ENCODE results near the gene SRP14. TPM values are rescaled to one million over a fixed set of nuclear protein-coding genes. Genes with fewer than 3 reads are reported as not detected.

Gene SRP14
- total RNA-seq, 1 experiment from 2014 or later: 330 TPM

- DNase-seq (ENCODE audit: low read depth): no peak
These were observed 48.3 kb downstream of the SRP14 start for GRCh38 chr15:39990706-39991105.

- no peak for DNase-seq (ENCODE audit: low read depth)
These were observed 51.2 kb downstream of the SRP14 start for GRCh38 chr15:39987821-39988220.

Other genes with a start within 250 kb of the SRP14 start
- gene GPR176, start 118.9 kb downstream of the SRP14 start, total RNA-seq (2014; rRNA removed; shearing (Covaris generic)): 50.0 and 58.1 TPM in 2 replicates
- gene EIF2AK4, start 105.1 kb downstream of the SRP14 start, total RNA-seq (2014; rRNA removed; shearing (Covaris generic)): 57.7 and 65.6 TPM in 2 replicates
- gene BMF, start 69.7 kb upstream of the SRP14 start, total RNA-seq (2014; rRNA removed; shearing (Covaris generic)): 0.23 and 0.66 TPM in 2 replicates
- 61.1 and 69.5 TPM in 2 replicates for gene BUB1B, start 121.9 kb upstream of the SRP14 start, total RNA-seq (2014; rRNA removed; shearing (Covaris generic))
- 0.02 and 0.03 TPM in 2 replicates for gene PAK6, start 199.9 kb upstream of the SRP14 start, total RNA-seq (2014; rRNA removed; shearing (Covaris generic))
- not detected in 2 replicates for gene ANKRD63, start 243.9 kb upstream of the SRP14 start, total RNA-seq (2014; rRNA removed; shearing (Covaris generic))